ENCODE results near the gene RHOH. TPM values are rescaled to one million over a fixed set of nuclear protein-coding genes. Genes with fewer than 3 reads are reported as not detected.
A peak's percentile ranks its signal among the peaks of the same experiment; 100 is the strongest.

The RHOH gene
- total RNA-seq, 2 donors from 2014 or later = 2.9 to 7.9 TPM

DNA sequence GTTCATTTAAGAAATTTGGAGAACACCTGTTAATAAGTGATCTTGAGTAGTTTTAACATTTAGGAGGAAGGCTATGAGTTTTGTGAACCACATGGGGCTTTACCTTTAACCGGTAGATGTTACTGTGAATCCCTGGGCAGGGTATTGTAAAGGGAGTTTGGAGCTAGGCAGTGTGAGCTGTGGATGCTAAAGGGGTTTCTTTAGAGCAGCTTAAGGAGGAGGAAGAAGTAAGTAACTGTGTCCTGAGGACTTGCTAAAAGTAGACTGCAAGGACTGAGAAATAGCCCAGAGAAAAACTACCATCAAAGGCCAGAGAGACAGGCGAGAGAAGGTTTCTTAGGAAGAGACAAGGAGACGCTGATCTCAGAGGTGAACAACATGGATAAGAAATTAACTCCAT, 5.6 kb downstream of the RHOH start:
- intact Hi-C loops (cut with DNase I) = no loop called here
- no peak overlapping the region for H3K4me3 ChIP-seq
- H3K4me1 ChIP-seq = no peaks in the 10 kb centered on the region
- ATAC-seq = no peak
- WGBS, 2 donors = 84 to 87% methylated on average over 3 of the region's 3 CpGs
- no peaks in the 10 kb centered on the region for H3K9me3 ChIP-seq
- no peaks in the 10 kb centered on the region for H3K27me3 ChIP-seq
- TF ChIP-seq, protein P1, sequence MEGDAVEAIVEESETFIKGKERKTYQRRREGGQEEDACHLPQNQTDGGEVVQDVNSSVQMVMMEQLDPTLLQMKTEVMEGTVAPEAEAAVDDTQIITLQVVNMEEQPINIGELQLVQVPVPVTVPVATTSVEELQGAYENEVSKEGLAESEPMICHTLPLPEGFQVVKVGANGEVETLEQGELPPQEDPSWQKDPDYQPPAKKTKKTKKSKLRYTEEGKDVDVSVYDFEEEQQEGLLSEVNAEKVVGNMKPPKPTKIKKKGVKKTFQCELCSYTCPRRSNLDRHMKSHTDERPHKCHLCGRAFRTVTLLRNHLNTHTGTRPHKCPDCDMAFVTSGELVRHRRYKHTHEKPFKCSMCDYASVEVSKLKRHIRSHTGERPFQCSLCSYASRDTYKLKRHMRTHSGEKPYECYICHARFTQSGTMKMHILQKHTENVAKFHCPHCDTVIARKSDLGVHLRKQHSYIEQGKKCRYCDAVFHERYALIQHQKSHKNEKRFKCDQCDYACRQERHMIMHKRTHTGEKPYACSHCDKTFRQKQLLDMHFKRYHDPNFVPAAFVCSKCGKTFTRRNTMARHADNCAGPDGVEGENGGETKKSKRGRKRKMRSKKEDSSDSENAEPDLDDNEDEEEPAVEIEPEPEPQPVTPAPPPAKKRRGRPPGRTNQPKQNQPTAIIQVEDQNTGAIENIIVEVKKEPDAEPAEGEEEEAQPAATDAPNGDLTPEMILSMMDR (IDR thresholded peaks at IDR 0.05) = no peak
- TF ChIP-seq POLR2A (IDR thresholded peaks at IDR 0.05) = no peak
- no peak for DNase-seq
- H3K27ac ChIP-seq = no peak overlapping the region
- H3K36me3 ChIP-seq (replicated peaks in 1 of 2; ENCODE audit: insufficient read depth in 1 of 2, low read depth in 2 of 2) = no peaks in the 10 kb centered on the region

DNA sequence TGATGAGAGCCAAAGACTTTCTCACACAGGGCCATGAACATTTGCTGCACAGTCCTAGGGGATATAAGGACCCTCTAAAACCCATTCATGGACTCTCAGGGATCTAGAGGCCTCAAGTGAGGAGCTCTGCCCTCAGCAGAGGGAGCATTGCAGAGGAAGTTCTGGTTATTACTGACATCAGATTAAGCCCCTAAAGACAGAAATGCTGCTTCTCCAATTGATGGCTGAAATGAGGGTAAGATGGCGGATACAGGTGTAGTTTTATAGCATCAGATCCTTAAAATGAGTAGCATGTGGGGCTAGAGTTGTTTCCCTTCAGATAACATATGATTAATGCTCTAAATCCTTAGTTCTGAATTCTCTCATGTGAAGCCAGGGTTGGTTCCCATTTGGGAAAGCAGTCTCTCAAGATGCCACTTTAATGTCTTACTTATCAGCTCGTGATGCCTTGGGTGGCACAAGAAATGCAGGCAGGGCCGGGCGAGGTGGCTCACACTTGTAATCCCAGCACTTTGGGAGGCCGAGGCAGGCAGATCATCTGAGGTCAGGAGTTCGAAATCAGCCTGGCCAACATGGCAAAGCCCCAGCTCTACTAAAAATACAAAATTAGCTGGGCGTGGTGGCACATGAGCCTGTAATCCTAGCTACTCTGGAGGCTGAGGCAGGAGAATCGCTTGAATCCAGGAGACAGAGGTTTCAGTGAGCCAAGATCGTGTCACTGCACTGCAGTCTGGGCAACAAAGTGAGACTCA, 7.9 kb downstream of the RHOH start:
- Histone ChIP-seq H3K36me3 (replicated peaks in 1 of 2; ENCODE audit: insufficient read depth in 1 of 2, low read depth in 2 of 2) (no peaks in the 10 kb centered on the region), H3K27me3 (no peaks in the 10 kb centered on the region), H3K4me3 (no peak overlapping the region), H3K9me3 (no peaks in the 10 kb centered on the region), H3K4me1 (no peaks in the 10 kb centered on the region), H3K27ac (no peak overlapping the region)
- no peak for TF ChIP-seq POLR2A (IDR thresholded peaks at IDR 0.05)
- TF ChIP-seq, protein P1 (IDR thresholded peaks at IDR 0.05) = no peak
- ATAC-seq (no peak), DNase-seq (no peak)
- WGBS, 2 donors = 79 to 84% methylated on average over 7 to 9 of the region's 9 CpGs
- intact Hi-C loops (cut with DNase I) = no loop called here

GRCh38 chr4:40205259-40206198, 8.7 kb downstream of the RHOH start:
- Histone ChIP-seq H3K9me3 (no peaks in the 10 kb centered on the region), H3K27me3 (no peaks in the 10 kb centered on the region), H3K27ac (peak overlapping the region in 1 of 4 donors; percentile 65), H3K4me1 (no peaks in the 10 kb centered on the region), H3K36me3 (replicated peaks in 1 of 2; ENCODE audit: insufficient read depth in 1 of 2, low read depth in 2 of 2) (no peaks in the 10 kb centered on the region), H3K4me3 (no peak overlapping the region)
- DNase-seq (peak in 1 of 4 donors; percentile 38), ATAC-seq (no peak)
- intact Hi-C loops (cut with DNase I) = no loop called here
- TF ChIP-seq, protein P1 (IDR thresholded peaks at IDR 0.05) = no peak
- peak in 1 of 3 donors; percentile 17 for TF ChIP-seq POLR2A (IDR thresholded peaks at IDR 0.05)
- 62 to 77% methylated on average over 6 of the region's 6 CpGs for WGBS, 2 donors

- H3K27me3 ChIP-seq = no peaks in the 10 kb centered on the region
- DNase-seq = no peak
- no peak for ATAC-seq
- H3K9me3 ChIP-seq = no peaks in the 10 kb centered on the region
- intact Hi-C loops (cut with DNase I) = no loop called here
- H3K27ac ChIP-seq = peak overlapping the region in 1 of 4 donors; percentile 65
- no peaks in the 10 kb centered on the region for H3K36me3 ChIP-seq (replicated peaks in 1 of 2; ENCODE audit: insufficient read depth in 1 of 2, low read depth in 2 of 2)
- WGBS, 2 donors = 48 to 66% methylated on average over 2 of the region's 2 CpGs
- no peak overlapping the region for H3K4me3 ChIP-seq
- no peaks in the 10 kb centered on the region for H3K4me1 ChIP-seq
- TF ChIP-seq, protein P1 (IDR thresholded peaks at IDR 0.05) = no peak
- TF ChIP-seq POLR2A (IDR thresholded peaks at IDR 0.05) = no peak
Observed at GRCh38 chr4:40206426-40206825, 9.6 kb downstream of the RHOH start.
